B cell (primary cell): ENCODE results near the gene CEL. TPM values are rescaled to one million over a fixed set of nuclear protein-coding genes. Genes with fewer than 3 reads are reported as not detected.

Experiments used
- ATAC-seq: fragments of 200-7000 bp; cut with Tn5 transposase; one replicate; pipeline ENCODE4 v1.10.0; 2021; ENCODE audit warnings: low read depth, mild to moderate bottlenecking, moderate number of reproducible peaks, moderate library complexity
- CTCF ChIA-PET: fragments of 350-600 bp; sonication (Branson Sonifier 250); formaldehyde crosslinking; loops from one replicate; lab custom pipeline; 2021; ENCODE audit warnings: antibody characterized with exemption, inconsistent platforms; lab: Charles Lee
- POLR2A ChIA-PET: fragments of 350-600 bp; sonication (Branson Sonifier 250); formaldehyde crosslinking; loops from one replicate; lab custom pipeline; 2021; ENCODE audit warnings: antibody characterized with exemption; lab: Charles Lee
- DNase-seq: peaks from one replicate; pipeline ENCODE4 v3.0.0; 2013
- H2AFZ ChIP-seq: 2 replicates; pipeline ENCODE4 v1.6.1; 2012; ENCODE audit warnings: mild to moderate bottlenecking, low read depth, low read length; ENCODE audit not compliant: insufficient read depth, poor library complexity, severe bottlenecking
- H3K27ac ChIP-seq, 2 donors: 1 replicate in 1 of 2; 2 replicates in 1 of 2; pipeline ENCODE4 v1.5.1; 2012 to 2013; ENCODE audit warnings: low read length in 2 of 2, mild to moderate bottlenecking in 2 of 2, moderate library complexity in 1 of 2
- H3K27me3 ChIP-seq, 4 experiments: fragments of 200-600 bp in 1 of 4; sonication (generic) in 1 of 4; replicated peaks in 1 of 4; 1 replicate in 2 of 4; 2 replicates in 2 of 4; pipeline versions ENCODE4 v1.6.1 to v1.7.0; 2013 to 2016; ENCODE audit warnings: low read length in 3 of 4, mild to moderate bottlenecking in 2 of 4, mixed read lengths in 1 of 4, moderate library complexity in 1 of 4; ENCODE audit not compliant: insufficient read depth in 4 of 4, control insufficient read depth in 3 of 4; ENCODE audit errors: control extremely low read depth in 1 of 4
- H3K36me3 ChIP-seq, 2 experiments: replicated peaks in 1 of 2; 1 replicate in 1 of 2; 2 replicates in 1 of 2; pipeline versions ENCODE4 v1.6.1 to v1.7.1; 2013; ENCODE audit warnings: low read length in 1 of 2; ENCODE audit not compliant: insufficient read depth in 2 of 2, control insufficient read depth in 1 of 2; ENCODE audit errors: control extremely low read depth in 1 of 2, extremely low read depth in 1 of 2
- H3K4me1 ChIP-seq, 2 donors: fragments of 200-600 bp in 1 of 2; sonication (generic) in 1 of 2; 1 replicate in 1 of 2; 2 replicates in 1 of 2; pipeline versions ENCODE4 v1.5.1 to v1.6.1; 2013 to 2017; ENCODE audit warnings: low read length in 2 of 2; ENCODE audit not compliant: control insufficient read depth in 2 of 2, insufficient read depth in 2 of 2
- H3K4me2 ChIP-seq: replicated peaks from 2 replicates; pipeline ENCODE3; 2012; ENCODE audit warnings: mild to moderate bottlenecking, low read depth, low read length; ENCODE audit not compliant: poor library complexity, severe bottlenecking
- H3K4me3 ChIP-seq, 5 experiments: fragments of 200-600 bp in 1 of 5; sonication (generic) in 1 of 5; 1 replicate in 3 of 5; 2 replicates in 2 of 5; pipeline versions ENCODE4 v1.5.1 to v1.7.0; 2011 to 2016; ENCODE audit warnings: low read length in 4 of 5, mild to moderate bottlenecking in 4 of 5, low read depth in 2 of 5, control low read depth in 1 of 5, moderate library complexity in 1 of 5; ENCODE audit not compliant: insufficient read depth in 1 of 5; ENCODE audit errors: control extremely low read depth in 1 of 5, extremely low read depth in 1 of 5
- H3K79me2 ChIP-seq: fragments of 200-600 bp; sonication (generic); one replicate; pipeline ENCODE4 v1.6.0; 2016; ENCODE audit warnings: low read length; ENCODE audit not compliant: control insufficient read depth, insufficient read depth
- H3K9ac ChIP-seq: fragments of 200-600 bp; sonication (generic); 2 replicates; pipeline ENCODE4 v1.6.1; 2017; ENCODE audit warnings: mild to moderate bottlenecking, low read length, moderate library complexity
- H3K9me3 ChIP-seq, 3 donors: one replicate each; pipeline versions ENCODE4 v1.6.1 to v1.7.1; 2013; ENCODE audit warnings: low read length in 2 of 3; ENCODE audit not compliant: control insufficient read depth in 2 of 3, insufficient read depth in 1 of 3; ENCODE audit errors: control extremely low read depth in 1 of 3
- H4K20me1 ChIP-seq: 2 replicates; pipeline ENCODE4 v1.6.0; 2012; ENCODE audit warnings: mild to moderate bottlenecking, low read length; ENCODE audit not compliant: insufficient read depth, control insufficient read depth, poor library complexity, severe bottlenecking
- H3K27ac Mint-ChIP-seq: one replicate; pipeline ENCODE4 v1.8.0; 2021; ENCODE audit warnings: mixed read lengths
- H3K27me3 Mint-ChIP-seq: one replicate; pipeline ENCODE4 v1.8.0; 2021; ENCODE audit warnings: mixed read lengths
- H3K4me1 Mint-ChIP-seq: one replicate; pipeline ENCODE4 v1.8.0; 2021; ENCODE audit warnings: mixed read lengths
- H3K4me3 Mint-ChIP-seq: one replicate; pipeline ENCODE4 v1.8.0; 2021; ENCODE audit warnings: mixed read lengths
- H3K9me3 Mint-ChIP-seq: one replicate; pipeline ENCODE4 v1.8.0; 2022; ENCODE audit warnings: mixed read lengths; ENCODE audit not compliant: insufficient read depth
- CTCF ChIP-seq: fragments of 200-600 bp; IDR thresholded peaks from one replicate; pipeline ENCODE4 v1.8.0; 2022; ENCODE audit warnings: antibody characterized with exemption, mild to moderate bottlenecking
- EZH2 ChIP-seq: IDR thresholded peaks from 2 replicates; pipeline ENCODE4 v1.6.1; 2012; ENCODE audit warnings: borderline replicate concordance, low read depth, mild to moderate bottlenecking, moderate library complexity, low read length; ENCODE audit not compliant: insufficient read depth, poor library complexity, severe bottlenecking
- WGBS: methylation state at CpG from one replicate; pipeline ENCODE4 v1.1.5; 2013; ENCODE audit warnings: missing lambda C conversion rate; ENCODE audit not compliant: insufficient coverage; 5-methylcytosine and 5-hydroxymethylcytosine counted together
- intact Hi-C: fragments of 100-400 bp; cut with micrococcal nuclease; formaldehyde crosslinking; loops from one replicate; pipeline ENCODE4 v1.10.0; 2022
- polyA plus RNA-seq: library from polyadenylated mRNA; depleted of rRNA; stranded (reverse); fragments of >200 nt; gene quantifications from 2 replicates; pipeline ENCODE4 v1.2.3, GENCODE V29; 2012
- total RNA-seq, 2 donors: library from RNA; stranded (reverse); fragments of 120-200 nt in 1 of 2; gene quantifications; 1 replicate in 1 of 2; 2 replicates in 1 of 2; pipeline versions ENCODE4 v1.2.3 to v1.2.4, GENCODE V29; 2013 to 2022

Gene CEL
- total and polyA plus RNA-seq, 2 donors (not counting 1 experiment from before 2014, with no cell fraction given) = 0.51 to 0.57 TPM

- no peaks in the 10 kb centered on the region for H3K4me1 ChIP-seq
- peaks cover 0 to 69% of the 10 kb centered on the region in 2 experiments for H3K36me3 ChIP-seq
- 97% methylated on average over 19 of the region's 20 CpGs for WGBS
- no peaks in the 10 kb centered on the region for H3K27me3 Mint-ChIP-seq
- POLR2A ChIA-PET = no interaction called here
- no peaks in the 10 kb centered on the region for H3K9me3 Mint-ChIP-seq
- no peak overlapping the region for H3K4me3 Mint-ChIP-seq
- H3K79me2 ChIP-seq = no peaks in the 10 kb centered on the region
- ATAC-seq (no peak), DNase-seq (no peak)
- CTCF ChIA-PET = interaction anchor here (1.1 kb wide), 1 partner anchor 11 kb away, joined by 4 read pairs; no protein-coding TSS in a partner anchor
- H3K4me2 ChIP-seq = no peak overlapping the region
- intact Hi-C loops = no loop called here
- no peak overlapping the region for H2AFZ ChIP-seq
- H3K27ac ChIP-seq = no peak overlapping the region
- H3K4me3 ChIP-seq = no peak overlapping the region
- H3K9me3 ChIP-seq = no peaks in the 10 kb centered on the region
- H3K9ac ChIP-seq = no peak overlapping the region
- H3K4me1 Mint-ChIP-seq = no peaks in the 10 kb centered on the region
- peaks cover 4% of the 10 kb centered on the region for H4K20me1 ChIP-seq
- no peaks in the 10 kb centered on the region for H3K27me3 ChIP-seq
- TF ChIP-seq CTCF (no peak), EZH2 (no peak)
- H3K27ac Mint-ChIP-seq = no peak overlapping the region
Measured at GRCh38 chr9:133051281-133051900, 10.4 kb upstream of the CEL start.

GRCh38 chr9:133051966-133052539 lies 9.7 kb upstream of the CEL start:
- Histone ChIP-seq H3K79me2 (no peaks in the 10 kb centered on the region), H3K4me1 (peaks cover 0 to 5% of the 10 kb centered on the region in 2 donors), H2AFZ (no peak overlapping the region), H3K27ac (no peak overlapping the region), H3K36me3 (peaks cover 0 to 62% of the 10 kb centered on the region in 2 experiments), H3K27me3 (no peaks in the 10 kb centered on the region), H3K4me3 (no peak overlapping the region), H3K9me3 (no peaks in the 10 kb centered on the region), H4K20me1 (peaks cover 4% of the 10 kb centered on the region), H3K4me2 (no peak overlapping the region), H3K9ac (no peak overlapping the region)
- TF ChIP-seq CTCF (no peak), EZH2 (no peak)
- CTCF ChIA-PET = no interaction called here
- no peak overlapping the region for H3K4me3 Mint-ChIP-seq
- POLR2A ChIA-PET = no interaction called here
- peaks cover 2% of the 10 kb centered on the region for H3K4me1 Mint-ChIP-seq
- H3K27me3 Mint-ChIP-seq = no peaks in the 10 kb centered on the region
- no peak for DNase-seq
- no peak for ATAC-seq
- H3K9me3 Mint-ChIP-seq = no peaks in the 10 kb centered on the region
- intact Hi-C loops = no loop called here
- 98% methylated on average over 7 of the region's 9 CpGs for WGBS
- no peak overlapping the region for H3K27ac Mint-ChIP-seq
